H9 (cell line): Measurements from ENCODE around the gene BSG. TPM values are rescaled to one million over a fixed set of nuclear protein-coding genes. Genes with fewer than 3 reads are reported as not detected.
"Not testable (repeated sequence)": the region's sequence is repeated elsewhere in the genome, so short reads cannot be mapped to it uniquely, and the experiment has no call there.

Source experiments
- DNase-seq: peaks from one replicate; pipeline ENCODE4 v3.0.0-alpha.2; 2017
- H2AFZ ChIP-seq: one replicate; pipeline ENCODE4 v1.6.1; 2013; ENCODE audit warnings: mild to moderate bottlenecking, low read length, control low read depth, moderate library complexity
- H2AK5ac ChIP-seq: 2 replicates; pipeline ENCODE4 v1.6.1; 2013; ENCODE audit warnings: low read length, control low read depth, mixed read lengths; ENCODE audit not compliant: insufficient read length
- H2BK120ac ChIP-seq: one replicate; pipeline ENCODE4 v1.6.1; 2013; ENCODE audit warnings: low read depth, mild to moderate bottlenecking, low read length, control low read depth, inconsistent platforms; ENCODE audit not compliant: poor library complexity, severe bottlenecking
- H2BK12ac ChIP-seq: 2 replicates; pipeline ENCODE4 v1.6.1; 2013; ENCODE audit warnings: low read length, control low read depth, mixed read lengths, low read depth; ENCODE audit not compliant: insufficient read length
- H2BK15ac ChIP-seq: 2 replicates; pipeline ENCODE4 v1.6.1; 2013; ENCODE audit warnings: low read depth, low read length, control low read depth
- H2BK20ac ChIP-seq: one replicate; pipeline ENCODE4 v1.6.1; 2013; ENCODE audit warnings: low read depth, mild to moderate bottlenecking, low read length, control low read depth, inconsistent platforms; ENCODE audit not compliant: poor library complexity, severe bottlenecking
- H2BK5ac ChIP-seq: 2 replicates; pipeline ENCODE4 v1.6.1; 2013; ENCODE audit warnings: low read length, control low read depth, mixed read lengths; ENCODE audit not compliant: insufficient read length
- H3K14ac ChIP-seq: 2 replicates; pipeline ENCODE4 v1.6.1; 2013; ENCODE audit warnings: low read length, control low read depth; ENCODE audit not compliant: insufficient read depth
- H3K18ac ChIP-seq: 2 replicates; pipeline ENCODE4 v1.6.1; 2013; ENCODE audit warnings: low read depth, mild to moderate bottlenecking, mixed read lengths, low read length, control low read depth; ENCODE audit not compliant: insufficient read length
- H3K23ac ChIP-seq: 2 replicates; pipeline ENCODE4 v1.6.1; 2013; ENCODE audit warnings: low read length, control low read depth, mixed read lengths, low read depth; ENCODE audit not compliant: insufficient read length
- H3K23me2 ChIP-seq: 2 replicates; pipeline ENCODE4 v1.6.1; 2013; ENCODE audit warnings: low read depth, mild to moderate bottlenecking, mixed read lengths, low read length, control low read depth; ENCODE audit not compliant: insufficient read length, poor library complexity, severe bottlenecking
- H3K27ac ChIP-seq: 2 replicates; pipeline ENCODE4 v1.5.1; 2013; ENCODE audit warnings: low read length, control low read depth, mixed read lengths, low read depth; ENCODE audit not compliant: insufficient read length
- H3K27me3 ChIP-seq: 2 replicates; pipeline ENCODE4 v1.6.1; 2013; ENCODE audit warnings: low read length, control low read depth, inconsistent platforms; ENCODE audit not compliant: insufficient read depth
- H3K4ac ChIP-seq: 2 replicates; pipeline ENCODE4 v1.6.1; 2013; ENCODE audit warnings: low read depth, mild to moderate bottlenecking, control low read depth, inconsistent platforms, low read length, moderate library complexity
- H3K4me1 ChIP-seq: 2 replicates; pipeline ENCODE4 v1.6.1; 2013; ENCODE audit warnings: low read length, control low read depth, inconsistent platforms; ENCODE audit not compliant: insufficient read depth
- H3K4me2 ChIP-seq: 2 replicates; pipeline ENCODE4 v1.6.1; 2013; ENCODE audit warnings: low read length, control low read depth, mixed read lengths; ENCODE audit not compliant: insufficient read length, insufficient read depth
- H3K56ac ChIP-seq: 2 replicates; pipeline ENCODE4 v1.6.1; 2013; ENCODE audit warnings: low read depth, mild to moderate bottlenecking, mixed read lengths, low read length, control low read depth; ENCODE audit not compliant: insufficient read length
- H3K79me1 ChIP-seq: 2 replicates; pipeline ENCODE4 v1.6.1; 2013; ENCODE audit warnings: low read depth, mild to moderate bottlenecking, moderate library complexity, low read length, control low read depth, inconsistent platforms; ENCODE audit not compliant: insufficient read depth, poor library complexity, severe bottlenecking
- H3K79me2 ChIP-seq: 2 replicates; pipeline ENCODE4 v1.6.1; 2013; ENCODE audit warnings: low read length, control low read depth, inconsistent platforms; ENCODE audit not compliant: insufficient read depth
- H3K9ac ChIP-seq: 2 replicates; pipeline ENCODE4 v1.6.1; 2013; ENCODE audit warnings: low read length, control low read depth, mixed read lengths; ENCODE audit not compliant: insufficient read length; ENCODE audit errors: extremely low read depth
- H3K9me3 ChIP-seq: one replicate; pipeline ENCODE4 v1.6.1; 2013; ENCODE audit warnings: low read depth, low read length, inconsistent platforms; ENCODE audit not compliant: control insufficient read depth
- H3T11ph ChIP-seq: one replicate; pipeline ENCODE4 v1.6.1; 2013; ENCODE audit warnings: mild to moderate bottlenecking, low read length, control low read depth, inconsistent platforms
- H4K20me1 ChIP-seq: one replicate; pipeline ENCODE4 v1.6.1; 2013; ENCODE audit not compliant: control insufficient read depth, insufficient read length, insufficient read depth
- H4K5ac ChIP-seq: 2 replicates; pipeline ENCODE4 v1.6.1; 2013; ENCODE audit warnings: low read depth, mild to moderate bottlenecking, mixed read lengths, low read length, control low read depth; ENCODE audit not compliant: insufficient read length
- H4K8ac ChIP-seq: replicated peaks from 2 replicates; pipeline ENCODE4 v1.6.1; 2013; ENCODE audit warnings: low read length, control low read depth, mixed read lengths, low read depth; ENCODE audit not compliant: insufficient read length
- H4K91ac ChIP-seq: 2 replicates; pipeline ENCODE4 v1.6.1; 2013; ENCODE audit warnings: low read depth, mild to moderate bottlenecking, moderate library complexity, mixed read lengths, low read length, control low read depth; ENCODE audit not compliant: insufficient read length
- H3K27ac Mint-ChIP-seq, 3 experiments: 2 replicates in 2 of 3; 3 replicates in 1 of 3; pipeline ENCODE4 v1.8.0; 2020 to 2021; ENCODE audit warnings: mixed read lengths in 3 of 3, mild to moderate bottlenecking in 1 of 3, moderate library complexity in 1 of 3
- H3K27me3 Mint-ChIP-seq: 2 replicates; pipeline ENCODE4 v1.8.0; 2021; ENCODE audit warnings: low read depth, mild to moderate bottlenecking, moderate library complexity, mixed read lengths
- H3K36me3 Mint-ChIP-seq, 3 experiments: 2 replicates in 2 of 3; 3 replicates in 1 of 3; pipeline ENCODE4 v1.8.0; 2020 to 2021; ENCODE audit warnings: low read depth in 3 of 3, mixed read lengths in 3 of 3; ENCODE audit not compliant: insufficient read depth in 1 of 3
- H3K4me1 Mint-ChIP-seq, 2 experiments: 2 replicates each; pipeline ENCODE4 v1.8.0; 2020; ENCODE audit warnings: mixed read lengths in 2 of 2
- H3K4me3 Mint-ChIP-seq, 2 experiments: 2 replicates in 1 of 2; 3 replicates in 1 of 2; pipeline ENCODE4 v1.8.0; 2020 to 2021; ENCODE audit warnings: mild to moderate bottlenecking in 2 of 2, mixed read lengths in 2 of 2, moderate library complexity in 1 of 2
- H3K9me3 Mint-ChIP-seq, 2 experiments: 2 replicates in 1 of 2; 3 replicates in 1 of 2; pipeline ENCODE4 v1.8.0; 2020; ENCODE audit warnings: mild to moderate bottlenecking in 2 of 2, mixed read lengths in 2 of 2, moderate library complexity in 1 of 2
- WGBS: extraction: QIAGEN DNeasy Blood & Tissue Kit; methylation state at CpG from one replicate; pipeline ENCODE4 v1.1.7; 2013; ENCODE audit warnings: missing lambda C conversion rate, low lambda C conversion rate, mixed read lengths; ENCODE audit not compliant: insufficient read length; ENCODE audit errors: extremely low coverage; 5-methylcytosine and 5-hydroxymethylcytosine counted together
- total RNA-seq: library from RNA; stranded (reverse); gene quantifications from 2 replicates; pipeline ENCODE4 v1.2.1, GENCODE V29; 2021
- TF ChIP-seq, protein P1 (sequence below): fragments of 200-600 bp; sonication (generic); conservative IDR thresholded peaks from 3 replicates; pipeline ENCODE4 v1.8.0; 2021; ENCODE audit warnings: antibody characterized with exemption, mild to moderate bottlenecking

Gene BSG
- total RNA-seq, 1 experiment from 2014 or later = 715 TPM

DNA sequence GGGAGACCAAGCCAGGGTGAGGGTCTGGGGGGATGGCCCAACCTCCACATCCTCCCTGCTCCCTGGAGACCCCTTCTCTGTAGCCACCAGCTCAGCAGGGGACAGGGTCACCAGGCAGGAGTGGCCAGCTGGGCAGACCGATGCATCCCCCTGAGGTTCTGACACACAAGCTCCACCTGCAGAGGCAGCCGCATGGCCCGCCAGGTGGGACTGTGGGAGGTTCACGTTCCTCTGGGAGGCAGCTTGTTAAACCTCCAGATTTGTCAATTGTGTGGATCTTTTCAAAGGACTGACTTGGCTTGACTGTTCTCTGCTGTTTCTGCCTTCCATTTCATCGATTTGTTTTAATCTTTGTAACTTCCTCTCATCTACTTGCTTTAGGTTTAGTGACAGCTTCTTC, 52.9 kb downstream of the BSG start:
- H3T11ph ChIP-seq = no peak overlapping the region
- Mint-ChIP-seq H3K27me3 (no peaks in the 10 kb centered on the region), H3K36me3 (peaks cover 30 to 51% (median 46%) of the 10 kb centered on the region in 3 experiments; a peak in 6 of 7 replicates), H3K9me3 (no peaks in the 10 kb centered on the region), H3K4me3 (no peak overlapping the region; a peak in 1 of 5 replicates), H3K4me1 (0 out of 4 replicates have a peak, but pooled peaks cover 0 to 2% of the 10 kb centered on the region in 2 experiments), H3K27ac (no peak overlapping the region)
- no peak for DNase-seq
- no peak overlapping the region for H4K8ac ChIP-seq
- no peak overlapping the region for H3K9ac ChIP-seq
- no peak overlapping the region for H2BK5ac ChIP-seq
- H4K91ac ChIP-seq = no peak overlapping the region
- no peak overlapping the region for H3K56ac ChIP-seq
- H3K79me1 ChIP-seq = peaks cover 5% of the 10 kb centered on the region
- no peak overlapping the region for H3K18ac ChIP-seq
- no peak overlapping the region for H2BK12ac ChIP-seq
- no peak overlapping the region for H3K23ac ChIP-seq
- WGBS = no CpG with 5 or more reads among the region's 5 CpGs
- no peaks in the 10 kb centered on the region for H3K23me2 ChIP-seq
- H3K14ac ChIP-seq = no peak overlapping the region
- H2BK120ac ChIP-seq = no peak overlapping the region
- no peak overlapping the region for H2BK20ac ChIP-seq
- H3K4me2 ChIP-seq = no peak overlapping the region
- H3K27me3 ChIP-seq = no peaks in the 10 kb centered on the region
- no peak overlapping the region for H3K4ac ChIP-seq
- H2AK5ac ChIP-seq = no peak overlapping the region
- H4K20me1 ChIP-seq = no peaks in the 10 kb centered on the region
- H4K5ac ChIP-seq = no peak overlapping the region
- H3K9me3 ChIP-seq = no peaks in the 10 kb centered on the region
- no peaks in the 10 kb centered on the region for H3K79me2 ChIP-seq
- TF ChIP-seq, protein P1, sequence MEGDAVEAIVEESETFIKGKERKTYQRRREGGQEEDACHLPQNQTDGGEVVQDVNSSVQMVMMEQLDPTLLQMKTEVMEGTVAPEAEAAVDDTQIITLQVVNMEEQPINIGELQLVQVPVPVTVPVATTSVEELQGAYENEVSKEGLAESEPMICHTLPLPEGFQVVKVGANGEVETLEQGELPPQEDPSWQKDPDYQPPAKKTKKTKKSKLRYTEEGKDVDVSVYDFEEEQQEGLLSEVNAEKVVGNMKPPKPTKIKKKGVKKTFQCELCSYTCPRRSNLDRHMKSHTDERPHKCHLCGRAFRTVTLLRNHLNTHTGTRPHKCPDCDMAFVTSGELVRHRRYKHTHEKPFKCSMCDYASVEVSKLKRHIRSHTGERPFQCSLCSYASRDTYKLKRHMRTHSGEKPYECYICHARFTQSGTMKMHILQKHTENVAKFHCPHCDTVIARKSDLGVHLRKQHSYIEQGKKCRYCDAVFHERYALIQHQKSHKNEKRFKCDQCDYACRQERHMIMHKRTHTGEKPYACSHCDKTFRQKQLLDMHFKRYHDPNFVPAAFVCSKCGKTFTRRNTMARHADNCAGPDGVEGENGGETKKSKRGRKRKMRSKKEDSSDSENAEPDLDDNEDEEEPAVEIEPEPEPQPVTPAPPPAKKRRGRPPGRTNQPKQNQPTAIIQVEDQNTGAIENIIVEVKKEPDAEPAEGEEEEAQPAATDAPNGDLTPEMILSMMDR = no peak
- H3K4me1 ChIP-seq = no peaks in the 10 kb centered on the region
- H3K27ac ChIP-seq = no peak overlapping the region
- no peak overlapping the region for H2BK15ac ChIP-seq
- no peak overlapping the region for H2AFZ ChIP-seq

DNA sequence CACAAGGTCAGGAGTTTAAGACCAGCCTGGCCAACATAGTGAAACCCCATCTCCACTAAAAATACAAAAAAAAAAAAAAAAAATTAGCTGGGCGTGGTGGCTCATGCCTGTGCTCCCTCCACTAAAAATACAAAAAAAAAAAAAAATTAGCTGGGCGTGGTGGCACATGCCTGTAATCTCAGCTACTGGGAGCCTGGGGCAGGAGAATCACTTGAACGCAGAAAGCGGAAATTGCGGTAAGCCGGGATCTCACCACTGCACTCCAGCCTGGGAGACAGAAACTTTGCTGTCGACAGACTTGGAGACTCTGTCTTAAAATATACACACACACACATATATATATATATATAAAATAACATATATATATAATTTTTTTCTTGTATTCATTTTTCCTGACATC, 54.2 kb downstream of the BSG start:
- H2BK15ac ChIP-seq, H2BK12ac ChIP-seq, H3K4me2 ChIP-seq, H3T11ph ChIP-seq, H3K27me3 Mint-ChIP-seq, H3K14ac ChIP-seq, H3K23ac ChIP-seq, H2BK20ac ChIP-seq, H3K9ac ChIP-seq, H3K4ac ChIP-seq, H3K4me1 Mint-ChIP-seq, H4K20me1 ChIP-seq, H3K27me3 ChIP-seq, H3K23me2 ChIP-seq, H3K27ac ChIP-seq, H3K9me3 ChIP-seq, H2AK5ac ChIP-seq, DNase-seq, H2BK120ac ChIP-seq, H3K79me1 ChIP-seq, H3K27ac Mint-ChIP-seq, H4K5ac ChIP-seq, H3K79me2 ChIP-seq, H3K18ac ChIP-seq, H3K9me3 Mint-ChIP-seq, H2BK5ac ChIP-seq, H3K4me3 Mint-ChIP-seq, H4K91ac ChIP-seq, H3K4me1 ChIP-seq, H2AFZ ChIP-seq, H3K56ac ChIP-seq, H4K8ac ChIP-seq: not testable (repeated sequence)
- WGBS = no CpG with 5 or more reads among the region's 7 CpGs
- H3K36me3 Mint-ChIP-seq = peaks cover 37 to 53% (median 51%) of the 10 kb centered on the region in 3 experiments; a peak in 6 of 7 replicates
